ENCODE data around the gene IL2RA. TPM values are rescaled to one million over a fixed set of nuclear protein-coding genes. Genes with fewer than 3 reads are reported as not detected.
"Not testable (repeated sequence)": the region's sequence is repeated elsewhere in the genome, so short reads cannot be mapped to it uniquely, and the experiment has no call there.

Gene IL2RA
- total and polyA plus RNA-seq, 10 of the 15 experiments (the other 5 are each of a cell fraction or from before 2014, with no cell fraction given), result 2.2 to 6.0 (median 4.9) TPM

- peaks cover 11 to 12% of the 10 kb centered on the region in 2 experiments for H3K36me3 ChIP-seq (ENCODE audit: control insufficient read depth in 2 of 2, insufficient read depth in 2 of 2, low read length in 1 of 2)
- H2AFZ ChIP-seq (ENCODE audit: control insufficient read depth, low read depth, low read length); H3K4me3 ChIP-seq; DNase-seq (ENCODE audit: low read depth, low spot score); H3K4me2 ChIP-seq (ENCODE audit: control insufficient read depth, insufficient read depth); RAD21 ChIA-PET (ENCODE audit: unreplicated experiment); intact Hi-C loops (cut with micrococcal nuclease; ENCODE audit: unreplicated experiment); in situ Hi-C loops (cut with MboI); SMC1A ChIA-PET (ENCODE audit: uncharacterized antibody, unreplicated experiment); H3K9me3 ChIP-seq (replicated peaks; ENCODE audit: control insufficient read depth, insufficient read depth, low read length); CTCF ChIA-PET; BruUV-seq (replicated peaks); H3K9ac ChIP-seq (ENCODE audit: control insufficient read depth, insufficient read depth, low read length); H4K20me1 ChIP-seq (ENCODE audit: control insufficient read depth, insufficient read depth); H3K79me2 ChIP-seq (ENCODE audit: control insufficient read depth, insufficient read depth, low read length); H3K4me1 ChIP-seq (ENCODE audit: control insufficient read depth, insufficient read depth, low read length); FAIRE-seq; H3K27ac ChIP-seq (ENCODE audit: control insufficient read depth, insufficient read depth); H3K27me3 ChIP-seq (replicated peaks in 1 of 2; ENCODE audit: control insufficient read depth in 2 of 2, insufficient read depth in 2 of 2, low read length in 1 of 2); ATAC-seq; POLR2A ChIA-PET: not testable (repeated sequence)
- 97% methylated on average over 10 of the region's 10 CpGs for WGBS (ENCODE audit: insufficient coverage, insufficient replicate concordance, low lambda C conversion rate, missing lambda C conversion rate)
Measured at GRCh38 chr10:5962358-5962940, 99.7 kb downstream of the IL2RA start.

- CTCF ChIA-PET, result interaction anchor here (1.2 to 1.4 kb wide), 2 partner anchors 17 to 125 kb away, joined by 3 to 4 read pairs; no protein-coding TSS in a partner anchor
- FAIRE-seq, result no peak
Measured at GRCh38 chr10:5961405-5962100, 100.6 kb downstream of the IL2RA start.

More at GRCh38 chr10:5961405-5962100, 100.6 kb downstream of the IL2RA start:
- Histone ChIP-seq H3K27ac (ENCODE audit: control insufficient read depth, insufficient read depth) (no peak overlapping the region), H3K27me3 (replicated peaks in 1 of 2; ENCODE audit: control insufficient read depth in 2 of 2, insufficient read depth in 2 of 2, low read length in 1 of 2) (no peaks in the 10 kb centered on the region), H3K9ac (ENCODE audit: control insufficient read depth, insufficient read depth, low read length) (no peak overlapping the region), H4K20me1 (ENCODE audit: control insufficient read depth, insufficient read depth) (no peaks in the 10 kb centered on the region; the same call in 1 of the 2 replicates), H3K9me3 (replicated peaks; ENCODE audit: control insufficient read depth, insufficient read depth, low read length) (no peaks in the 10 kb centered on the region), H3K79me2 (ENCODE audit: control insufficient read depth, insufficient read depth, low read length) (no peaks in the 10 kb centered on the region), H2AFZ (ENCODE audit: control insufficient read depth, low read depth, low read length) (no peak overlapping the region), H3K4me2 (ENCODE audit: control insufficient read depth, insufficient read depth) (no peak overlapping the region), H3K4me1 (ENCODE audit: control insufficient read depth, insufficient read depth, low read length) (no peaks in the 10 kb centered on the region), H3K4me3 (no peak overlapping the region), H3K36me3 (ENCODE audit: control insufficient read depth in 2 of 2, insufficient read depth in 2 of 2, low read length in 1 of 2) (peaks cover 11 to 12% of the 10 kb centered on the region in 2 experiments)
- ChIA-PET POLR2A (no interaction called here), SMC1A (ENCODE audit: uncharacterized antibody, unreplicated experiment) (interaction anchor here (0.9 to 1.7 kb wide), 3 partner anchors 8 to 15 kb away, joined by 4 to 6 read pairs (median 5); no protein-coding TSS in a partner anchor), RAD21 (ENCODE audit: unreplicated experiment) (no interaction called here)
- in situ Hi-C loops (cut with MboI) (no loop called here), intact Hi-C loops (cut with micrococcal nuclease; ENCODE audit: unreplicated experiment) (no loop called here)
- no TSS peak for BruUV-seq (replicated peaks)
- DNase-seq (ENCODE audit: low read depth, low spot score), result no peak
- ATAC-seq, result no peak
- TF ChIP-seq CHD2 (IDR thresholded peaks at IDR 0.05; ENCODE audit: borderline replicate concordance, low read depth, low read length) (no peak), ATF3 (IDR thresholded peaks at IDR 0.05; ENCODE audit: borderline replicate concordance, extremely low read depth, low read depth, low read length) (no peak), EZH2 (IDR thresholded peaks at IDR 0.05; ENCODE audit: borderline replicate concordance, control insufficient read depth, low read depth, low read length) (no peak), PAX5 (IDR thresholded peaks at IDR 0.05; ENCODE audit: borderline replicate concordance, low read depth, low read length) (no peak), HCFC1 (IDR thresholded peaks at IDR 0.05; ENCODE audit: low read length) (no peak), HSF1 (IDR thresholded peaks at IDR 0.05; ENCODE audit: low read depth, low read length) (no peak), SPI1 (IDR thresholded peaks at IDR 0.05; ENCODE audit: borderline replicate concordance, insufficient read depth, low read depth, low read length) (no peak), CEBPZ (IDR thresholded peaks at IDR 0.05; ENCODE audit: low read depth, low read length) (no peak), NR2C2 (IDR thresholded peaks at IDR 0.05; ENCODE audit: borderline replicate concordance, control insufficient read depth, insufficient read length, low read depth) (no peak)
- WGBS (ENCODE audit: insufficient coverage, insufficient replicate concordance, low lambda C conversion rate, missing lambda C conversion rate), result 98% methylated on average over 28 of the region's 29 CpGs
